Activated T-cell treated with anti-CD3 and anti-CD28 coated beads for 24 hours (primary cell): ENCODE results near the gene FURIN.
"Not testable (repeated sequence)": the region's sequence is repeated elsewhere in the genome, so short reads cannot be mapped to it uniquely, and the experiment has no call there.

Experiments used
- DNase-seq: peaks from one replicate; pipeline ENCODE4 v3.0.0-alpha.2; 2020; ENCODE audit warnings: low read depth

The FURIN gene

DNA sequence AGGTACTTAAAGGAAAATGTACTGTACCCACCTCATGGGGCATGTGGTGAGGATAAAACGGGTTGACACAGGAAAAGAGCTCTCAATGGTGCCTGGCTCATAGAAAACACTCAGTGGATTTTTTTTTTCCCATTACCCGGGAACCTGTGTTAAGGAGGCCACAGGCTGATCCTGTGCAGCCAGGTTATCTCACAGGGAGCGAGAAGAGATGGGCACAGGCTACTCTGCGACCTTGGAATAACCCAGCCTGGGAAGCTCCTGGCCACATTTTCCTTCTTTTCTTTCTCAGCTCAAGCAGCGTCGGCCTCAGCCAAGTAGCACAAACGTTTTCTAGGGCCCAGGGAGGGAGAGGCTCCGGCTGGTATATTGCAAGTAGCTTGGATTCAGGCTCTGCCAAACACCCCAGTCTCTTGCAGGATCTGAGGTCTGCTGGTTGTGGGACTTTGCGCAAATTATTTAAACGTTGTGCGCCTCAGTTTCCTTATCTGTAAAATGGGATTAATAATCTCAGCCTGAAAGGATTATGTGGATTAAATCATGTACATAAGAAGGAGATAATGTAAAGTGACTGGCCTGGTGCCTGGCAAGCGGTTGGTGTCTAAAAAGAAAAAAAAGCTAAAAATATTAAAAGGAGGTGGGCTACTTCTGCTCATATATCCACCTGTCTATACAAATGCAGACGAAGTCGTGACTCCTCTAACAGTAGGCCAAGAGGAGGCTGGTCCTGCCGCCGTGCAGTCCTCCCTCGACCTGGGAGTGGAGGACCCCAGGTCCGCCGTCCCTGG is 2.2 kb downstream of the FURIN start:
- no peak for DNase-seq

DNA sequence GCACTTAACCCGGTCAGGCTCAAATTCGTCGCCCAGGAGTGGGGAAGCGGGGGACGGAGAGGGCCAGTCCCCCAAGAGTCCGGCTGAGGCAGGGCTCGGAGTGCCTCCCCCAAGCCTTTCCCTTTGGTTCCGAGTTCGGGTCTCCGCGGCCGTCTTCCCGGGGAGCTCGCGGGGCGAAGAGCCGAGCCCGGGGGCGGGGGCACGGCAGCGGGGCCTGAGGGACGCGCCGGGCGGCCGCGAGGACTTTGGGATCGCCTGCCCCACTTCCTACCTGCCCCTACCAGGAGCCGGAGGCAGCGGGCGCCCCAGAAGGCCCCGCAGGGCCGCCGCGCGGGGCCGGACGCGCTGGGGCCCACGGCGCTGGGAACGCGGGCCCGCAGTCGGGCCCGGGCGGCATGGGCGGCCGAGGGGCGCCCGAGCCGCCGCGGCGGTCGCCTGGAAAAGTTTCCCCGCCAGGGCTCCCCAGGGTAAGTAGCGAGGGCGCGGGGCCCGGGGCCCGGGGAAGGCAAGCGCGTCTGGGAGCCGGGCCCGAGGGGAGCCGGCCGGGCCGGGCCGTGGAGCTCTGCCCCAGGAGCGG is 2.8 kb downstream of the FURIN start:
- DNase-seq, result no peak

DNA sequence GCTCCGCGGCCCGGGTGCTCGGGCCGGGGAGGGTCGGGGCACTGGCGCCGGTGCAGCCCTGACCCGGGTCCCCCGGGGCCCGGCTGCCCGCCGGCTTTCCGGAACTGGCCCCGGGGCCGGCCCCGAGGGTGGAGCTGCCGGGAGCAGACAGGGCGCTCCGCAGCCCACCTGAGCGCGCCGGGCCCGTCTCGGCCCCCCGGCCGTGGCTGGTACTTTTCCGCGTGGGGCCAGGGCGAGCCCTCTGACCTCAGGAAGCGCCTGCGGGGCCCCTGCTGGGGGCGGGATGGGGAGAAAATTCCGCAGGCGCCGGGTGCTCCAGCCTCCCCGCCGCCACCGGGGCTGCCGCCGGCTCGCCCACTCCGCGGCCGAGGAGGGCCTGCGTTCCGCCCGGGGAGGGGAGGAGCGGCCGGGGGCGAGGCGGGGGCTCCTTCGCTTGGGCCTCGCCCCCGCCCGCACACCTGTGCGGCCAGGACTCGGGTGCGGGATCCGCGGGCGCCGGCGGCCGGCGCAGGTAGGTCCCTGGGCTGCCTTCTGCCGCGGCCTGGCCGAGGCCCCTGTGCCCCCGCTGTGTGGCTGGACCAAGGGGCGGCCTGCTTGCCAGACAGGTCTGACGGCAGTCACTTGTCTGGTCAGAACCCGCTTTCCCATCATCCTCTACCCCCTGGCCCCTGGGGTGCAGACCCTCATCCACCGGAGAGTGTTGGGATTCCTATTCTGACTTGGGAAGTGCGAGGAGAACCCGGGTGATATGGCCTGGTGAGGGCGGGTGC is 3.5 kb downstream of the FURIN start:
- DNase-seq, result no peak

DNA sequence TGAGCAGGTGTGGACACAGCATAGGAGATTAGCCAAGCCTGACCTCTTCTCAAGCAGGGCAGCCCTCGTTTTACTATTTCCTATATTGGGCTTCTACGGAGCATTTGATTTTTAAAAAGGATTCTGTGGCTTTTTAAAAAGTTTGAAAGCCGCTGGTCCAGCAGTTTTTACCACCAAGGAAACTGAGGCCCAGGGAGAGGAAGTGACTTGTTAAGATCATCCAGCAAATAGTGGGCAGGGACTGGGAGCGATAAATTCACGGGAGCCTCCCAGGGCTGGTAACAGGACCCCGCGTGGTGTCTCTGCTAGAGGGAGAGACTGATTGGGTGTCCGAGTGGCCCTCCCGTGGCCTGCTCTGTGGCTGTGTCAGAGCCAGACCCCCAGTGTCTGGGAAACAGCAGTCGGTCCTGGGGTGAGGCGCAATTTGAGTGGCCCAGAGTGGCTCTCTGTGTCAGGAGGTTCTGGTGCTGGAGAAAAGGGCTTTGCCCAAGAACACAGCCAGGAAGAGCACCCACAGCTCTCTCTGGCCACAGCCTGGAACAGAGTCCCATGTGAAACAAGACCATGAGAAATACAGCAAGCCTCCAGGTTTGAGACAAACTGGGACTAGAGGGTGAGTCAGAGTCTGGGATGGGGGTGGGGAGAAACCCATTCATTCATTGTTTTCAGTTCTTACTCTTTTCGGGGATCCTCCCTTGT is 4.2 kb downstream of the FURIN start:
- peak; percentile 65 for DNase-seq

DNA sequence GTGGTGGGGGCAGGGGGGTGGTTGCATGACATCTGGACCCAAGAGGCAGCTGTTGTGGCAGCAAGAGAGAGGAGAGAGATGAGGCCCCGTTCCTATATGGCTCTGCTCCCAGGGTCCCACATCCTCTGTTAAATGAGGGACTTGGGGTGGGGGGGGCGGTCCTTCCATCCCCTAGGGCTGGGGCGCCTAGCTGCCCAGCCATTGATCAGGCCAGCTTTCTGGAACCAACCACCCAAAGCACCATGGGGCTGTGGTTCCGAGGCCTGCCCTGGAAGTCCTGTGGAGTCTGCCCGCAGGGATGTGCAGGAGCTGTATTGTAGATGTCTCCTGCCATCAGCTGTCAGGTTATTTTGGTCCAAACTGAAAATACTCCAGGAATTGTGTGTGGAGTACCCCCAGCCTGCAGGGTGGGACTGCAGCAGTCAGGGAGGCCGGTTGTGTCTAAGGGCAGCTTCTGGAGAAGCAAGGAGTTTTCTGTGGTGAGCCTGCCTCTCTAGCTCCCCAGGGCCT is 5.2 kb downstream of the FURIN start:
- DNase-seq, result no peak

DNA sequence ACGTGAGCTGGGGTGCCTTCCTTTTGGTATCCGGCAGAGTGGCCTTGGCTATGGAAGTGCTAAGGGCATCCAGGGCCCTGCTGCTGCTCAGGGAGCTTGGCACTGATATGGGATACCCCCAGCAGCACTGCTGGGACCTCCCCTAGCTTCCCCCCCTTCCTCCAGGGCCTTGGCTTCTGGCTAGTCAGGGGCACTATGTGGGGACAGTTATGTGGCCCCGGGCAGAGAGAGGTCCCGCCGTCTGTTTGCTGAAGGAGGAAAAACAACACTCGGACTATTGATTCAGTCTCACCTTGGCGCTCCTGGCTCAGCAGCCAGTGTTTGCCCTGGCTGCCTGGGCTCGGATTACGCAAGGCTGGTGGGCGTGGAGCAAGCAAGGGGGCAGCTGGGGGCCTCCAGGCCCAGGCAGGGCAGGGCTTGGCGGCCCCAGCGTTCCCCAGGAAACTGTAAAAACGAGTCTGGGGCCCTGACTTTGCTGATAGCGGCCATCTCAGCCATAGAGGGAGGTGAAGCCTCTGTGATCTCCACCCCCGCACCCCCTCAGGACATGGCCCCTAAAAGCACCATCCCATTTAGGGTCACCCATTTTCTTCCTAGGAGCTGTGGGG is 5.7 kb downstream of the FURIN start:
- DNase-seq, result no peak

DNA sequence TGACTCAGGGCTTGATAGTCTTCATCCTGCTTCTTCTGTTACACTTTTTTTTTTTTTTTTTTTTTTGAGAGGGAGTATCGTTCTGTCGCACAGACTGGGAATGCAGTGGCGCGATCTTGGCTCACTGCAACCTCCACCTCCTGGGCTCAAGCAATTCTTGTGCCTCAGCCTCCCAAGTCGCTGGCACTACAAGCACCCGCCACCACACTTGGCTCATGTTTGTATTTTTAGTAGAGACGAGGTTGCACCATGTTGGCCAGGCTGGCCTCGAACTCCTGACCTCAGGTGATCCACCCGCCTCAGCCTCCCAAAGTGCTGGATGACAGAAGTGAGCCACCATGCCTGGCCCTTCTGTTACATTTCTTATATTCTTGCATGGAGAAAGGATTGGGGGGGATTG is 6.6 kb downstream of the FURIN start:
- DNase-seq, result not testable (repeated sequence)

DNA sequence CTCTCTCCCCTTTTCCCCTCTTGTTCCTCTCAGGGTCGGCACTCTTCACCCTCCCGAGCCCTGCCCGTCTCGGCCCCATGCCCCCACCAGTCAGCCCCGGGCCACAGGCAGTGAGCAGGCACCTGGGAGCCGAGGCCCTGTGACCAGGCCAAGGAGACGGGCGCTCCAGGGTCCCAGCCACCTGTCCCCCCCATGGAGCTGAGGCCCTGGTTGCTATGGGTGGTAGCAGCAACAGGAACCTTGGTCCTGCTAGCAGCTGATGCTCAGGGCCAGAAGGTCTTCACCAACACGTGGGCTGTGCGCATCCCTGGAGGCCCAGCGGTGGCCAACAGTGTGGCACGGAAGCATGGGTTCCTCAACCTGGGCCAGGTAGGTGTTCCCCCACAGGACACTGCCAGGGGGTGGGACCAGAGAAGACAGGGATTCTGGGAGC is 7.2 kb downstream of the FURIN start:
- DNase-seq, result no peak

DNA sequence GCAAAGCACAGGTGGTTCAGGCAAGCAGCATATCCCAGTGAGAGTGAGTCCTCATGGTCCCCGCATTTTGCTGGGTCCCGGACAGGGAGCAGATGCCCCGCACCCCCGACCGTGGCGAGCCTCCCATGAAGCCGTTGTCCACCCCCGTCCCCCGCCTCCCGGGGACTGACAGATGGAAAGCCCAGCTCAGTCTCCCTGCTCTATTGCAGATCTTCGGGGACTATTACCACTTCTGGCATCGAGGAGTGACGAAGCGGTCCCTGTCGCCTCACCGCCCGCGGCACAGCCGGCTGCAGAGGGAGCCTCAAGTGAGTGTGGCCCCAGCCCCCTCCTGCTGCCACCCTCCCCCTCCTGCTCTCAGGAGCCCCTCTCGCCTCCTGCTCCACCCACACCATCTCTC is 7.7 kb downstream of the FURIN start:
- no peak for DNase-seq

DNA sequence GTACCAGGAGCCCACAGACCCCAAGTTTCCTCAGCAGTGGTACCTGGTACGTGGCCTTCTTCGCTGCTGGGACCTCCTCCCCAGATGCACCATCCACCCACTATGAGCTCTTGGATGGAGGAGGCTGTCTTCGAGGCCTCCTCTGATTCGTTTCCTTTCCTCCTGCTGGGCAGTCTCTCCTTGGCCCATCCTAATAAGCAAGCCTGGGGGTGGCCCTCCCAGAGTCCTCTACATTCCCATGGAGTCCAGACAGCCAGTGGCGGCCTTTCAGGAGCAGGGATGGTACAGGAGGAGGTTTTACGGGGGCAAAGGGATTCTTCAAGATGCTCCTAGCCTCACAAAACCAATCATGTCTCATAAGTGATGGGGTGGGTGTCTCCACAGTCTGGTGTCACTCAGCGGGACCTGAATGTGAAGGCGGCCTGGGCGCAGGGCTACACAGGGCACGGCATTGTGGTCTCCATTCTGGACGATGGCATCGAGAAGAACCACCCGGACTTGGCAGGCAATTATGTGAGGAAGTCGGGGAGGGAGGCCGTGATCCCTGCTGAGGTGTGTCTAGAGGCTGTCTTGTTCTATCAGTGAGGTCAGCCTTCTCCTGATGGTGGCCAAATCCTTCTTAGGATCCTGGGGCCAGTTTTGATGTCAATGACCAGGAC is 8.3 kb downstream of the FURIN start:
- no peak for DNase-seq

DNA sequence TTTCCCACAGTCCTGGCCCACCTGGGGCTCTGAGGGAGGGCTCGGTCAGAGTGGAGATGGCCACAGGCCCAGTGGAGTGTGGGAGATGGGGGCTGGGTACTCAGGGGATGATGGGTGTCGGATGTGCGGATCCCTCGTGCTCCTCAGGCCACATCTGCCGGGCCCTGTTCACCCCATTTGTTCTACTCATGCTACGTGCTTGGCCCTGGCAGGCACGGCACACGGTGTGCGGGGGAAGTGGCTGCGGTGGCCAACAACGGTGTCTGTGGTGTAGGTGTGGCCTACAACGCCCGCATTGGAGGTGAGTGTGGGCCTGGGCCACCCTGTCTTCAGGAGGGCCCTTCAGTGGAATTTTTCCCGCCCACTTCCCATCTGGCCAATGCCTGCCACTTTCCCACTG is 8.9 kb downstream of the FURIN start:
- no peak for DNase-seq

DNA sequence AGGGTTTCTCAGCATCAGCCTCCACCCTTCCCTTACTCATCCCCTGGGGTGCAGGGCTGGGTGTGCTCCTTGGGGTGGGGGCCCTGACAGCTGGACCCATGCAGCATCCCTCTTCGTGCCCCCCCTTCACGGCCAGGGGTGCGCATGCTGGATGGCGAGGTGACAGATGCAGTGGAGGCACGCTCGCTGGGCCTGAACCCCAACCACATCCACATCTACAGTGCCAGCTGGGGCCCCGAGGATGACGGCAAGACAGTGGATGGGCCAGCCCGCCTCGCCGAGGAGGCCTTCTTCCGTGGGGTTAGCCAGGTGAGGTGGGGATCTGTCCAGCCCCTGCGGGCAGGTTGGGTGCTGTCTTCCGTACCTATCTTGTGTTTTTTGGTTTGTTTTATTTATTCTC is 9.6 kb downstream of the FURIN start:
- no peak for DNase-seq

DNA sequence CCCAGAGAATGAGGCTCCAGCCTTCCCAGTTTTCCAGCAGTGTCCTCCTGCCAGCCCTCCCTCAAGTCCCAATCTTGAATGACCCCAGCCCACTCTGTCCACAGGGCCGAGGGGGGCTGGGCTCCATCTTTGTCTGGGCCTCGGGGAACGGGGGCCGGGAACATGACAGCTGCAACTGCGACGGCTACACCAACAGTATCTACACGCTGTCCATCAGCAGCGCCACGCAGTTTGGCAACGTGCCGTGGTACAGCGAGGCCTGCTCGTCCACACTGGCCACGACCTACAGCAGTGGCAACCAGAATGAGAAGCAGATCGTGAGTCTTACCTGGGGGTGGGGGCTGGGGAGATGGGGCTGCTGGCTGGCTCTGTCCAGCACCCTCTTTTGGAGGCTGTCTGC is 10.3 kb downstream of the FURIN start:
- DNase-seq, result no peak

DNA sequence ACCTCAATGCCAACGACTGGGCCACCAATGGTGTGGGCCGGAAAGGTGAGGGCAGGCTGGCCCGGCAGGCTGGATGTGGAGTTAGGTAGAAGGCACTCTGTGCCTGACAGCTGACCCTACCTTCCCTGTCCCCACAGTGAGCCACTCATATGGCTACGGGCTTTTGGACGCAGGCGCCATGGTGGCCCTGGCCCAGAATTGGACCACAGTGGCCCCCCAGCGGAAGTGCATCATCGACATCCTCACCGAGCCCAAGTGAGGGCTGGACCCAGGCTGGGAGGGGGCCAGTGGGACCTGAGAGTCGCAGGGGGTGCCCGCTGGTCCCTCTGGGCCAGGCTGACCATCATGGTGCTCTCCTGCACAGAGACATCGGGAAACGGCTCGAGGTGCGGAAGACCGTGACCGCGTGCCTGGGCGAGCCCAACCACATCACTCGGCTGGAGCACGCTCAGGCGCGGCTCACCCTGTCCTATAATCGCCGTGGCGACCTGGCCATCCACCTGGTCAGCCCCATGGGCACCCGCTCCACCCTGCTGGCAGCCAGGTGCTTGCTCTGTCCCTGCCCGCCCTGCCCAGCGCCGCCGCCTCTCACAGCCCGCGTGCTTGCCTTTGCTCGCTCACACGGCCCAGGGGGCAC is 11.5 kb downstream of the FURIN start:
- DNase-seq, result no peak

DNA sequence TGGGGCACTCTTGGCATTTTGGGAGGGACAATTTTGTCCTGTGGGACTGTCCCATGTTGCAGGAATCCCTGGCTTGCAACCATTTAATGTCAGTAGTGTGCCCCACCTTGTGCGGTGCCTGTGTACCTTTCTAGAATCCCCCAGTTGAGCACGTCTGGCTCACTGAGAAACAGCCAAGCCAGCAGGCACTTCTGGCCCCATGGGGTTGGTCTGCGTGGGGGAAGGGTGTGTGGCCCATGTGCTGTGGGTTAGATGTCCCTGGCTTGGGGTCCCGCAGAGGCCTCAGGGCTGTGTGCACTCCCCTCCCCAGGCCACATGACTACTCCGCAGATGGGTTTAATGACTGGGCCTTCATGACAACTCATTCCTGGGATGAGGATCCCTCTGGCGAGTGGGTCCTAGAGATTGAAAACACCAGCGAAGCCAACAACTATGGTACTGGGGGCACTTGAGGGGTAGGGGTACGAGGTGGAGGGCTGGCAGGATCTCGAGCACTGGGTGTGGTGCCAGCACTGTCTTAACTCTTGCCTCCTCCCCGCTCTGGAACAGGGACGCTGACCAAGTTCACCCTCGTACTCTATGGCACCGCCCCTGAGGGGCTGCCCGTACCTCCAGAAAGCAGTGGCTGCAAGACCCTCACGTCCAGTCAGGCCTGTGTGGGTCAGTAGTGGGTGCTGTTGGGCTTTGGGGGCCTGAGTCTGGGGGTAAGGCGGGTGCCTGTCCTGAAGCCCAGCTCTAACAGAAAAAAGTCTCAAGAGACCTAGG is 12.2 kb downstream of the FURIN start:
- no peak for DNase-seq

DNA sequence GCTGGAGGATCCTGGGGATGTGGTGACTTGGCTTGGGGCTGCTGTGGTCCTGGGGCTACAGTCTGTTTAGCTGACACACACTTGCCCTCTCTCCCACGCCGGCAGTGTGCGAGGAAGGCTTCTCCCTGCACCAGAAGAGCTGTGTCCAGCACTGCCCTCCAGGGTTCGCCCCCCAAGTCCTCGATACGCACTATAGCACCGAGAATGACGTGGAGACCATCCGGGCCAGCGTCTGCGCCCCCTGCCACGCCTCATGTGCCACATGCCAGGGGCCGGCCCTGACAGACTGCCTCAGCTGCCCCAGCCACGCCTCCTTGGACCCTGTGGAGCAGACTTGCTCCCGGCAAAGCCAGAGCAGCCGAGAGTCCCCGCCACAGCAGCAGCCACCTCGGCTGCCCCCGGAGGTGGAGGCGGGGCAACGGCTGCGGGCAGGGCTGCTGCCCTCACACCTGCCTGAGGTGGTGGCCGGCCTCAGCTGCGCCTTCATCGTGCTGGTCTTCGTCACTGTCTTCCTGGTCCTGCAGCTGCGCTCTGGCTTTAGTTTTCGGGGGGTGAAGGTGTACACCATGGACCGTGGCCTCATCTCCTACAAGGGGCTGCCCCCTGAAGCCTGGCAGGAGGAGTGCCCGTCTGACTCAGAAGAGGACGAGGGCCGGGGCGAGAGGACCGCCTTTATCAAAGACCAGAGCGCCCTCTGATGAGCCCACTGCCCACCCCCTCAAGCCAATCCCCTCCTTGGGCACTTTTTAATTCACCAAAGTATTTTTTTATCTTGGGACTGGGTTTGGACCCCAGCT is 13.0 kb downstream of the FURIN start:
- DNase-seq, result no peak

DNA sequence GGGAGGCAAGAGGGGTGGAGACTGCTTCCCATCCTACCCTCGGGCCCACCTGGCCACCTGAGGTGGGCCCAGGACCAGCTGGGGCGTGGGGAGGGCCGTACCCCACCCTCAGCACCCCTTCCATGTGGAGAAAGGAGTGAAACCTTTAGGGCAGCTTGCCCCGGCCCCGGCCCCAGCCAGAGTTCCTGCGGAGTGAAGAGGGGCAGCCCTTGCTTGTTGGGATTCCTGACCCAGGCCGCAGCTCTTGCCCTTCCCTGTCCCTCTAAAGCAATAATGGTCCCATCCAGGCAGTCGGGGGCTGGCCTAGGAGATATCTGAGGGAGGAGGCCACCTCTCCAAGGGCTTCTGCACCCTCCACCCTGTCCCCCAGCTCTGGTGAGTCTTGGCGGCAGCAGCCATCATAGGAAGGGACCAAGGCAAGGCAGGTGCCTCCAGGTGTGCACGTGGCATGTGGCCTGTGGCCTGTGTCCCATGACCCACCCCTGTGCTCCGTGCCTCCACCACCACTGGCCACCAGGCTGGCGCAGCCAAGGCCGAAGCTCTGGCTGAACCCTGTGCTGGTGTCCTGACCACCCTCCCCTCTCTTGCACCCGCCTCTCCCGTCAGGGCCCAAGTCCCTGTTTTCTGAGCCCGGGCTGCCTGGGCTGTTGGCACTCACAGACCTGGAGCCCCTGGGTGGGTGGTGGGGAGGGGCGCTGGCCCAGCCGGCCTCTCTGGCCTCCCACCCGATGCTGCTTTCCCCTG is 13.8 kb downstream of the FURIN start:
- DNase-seq, result no peak

DNA sequence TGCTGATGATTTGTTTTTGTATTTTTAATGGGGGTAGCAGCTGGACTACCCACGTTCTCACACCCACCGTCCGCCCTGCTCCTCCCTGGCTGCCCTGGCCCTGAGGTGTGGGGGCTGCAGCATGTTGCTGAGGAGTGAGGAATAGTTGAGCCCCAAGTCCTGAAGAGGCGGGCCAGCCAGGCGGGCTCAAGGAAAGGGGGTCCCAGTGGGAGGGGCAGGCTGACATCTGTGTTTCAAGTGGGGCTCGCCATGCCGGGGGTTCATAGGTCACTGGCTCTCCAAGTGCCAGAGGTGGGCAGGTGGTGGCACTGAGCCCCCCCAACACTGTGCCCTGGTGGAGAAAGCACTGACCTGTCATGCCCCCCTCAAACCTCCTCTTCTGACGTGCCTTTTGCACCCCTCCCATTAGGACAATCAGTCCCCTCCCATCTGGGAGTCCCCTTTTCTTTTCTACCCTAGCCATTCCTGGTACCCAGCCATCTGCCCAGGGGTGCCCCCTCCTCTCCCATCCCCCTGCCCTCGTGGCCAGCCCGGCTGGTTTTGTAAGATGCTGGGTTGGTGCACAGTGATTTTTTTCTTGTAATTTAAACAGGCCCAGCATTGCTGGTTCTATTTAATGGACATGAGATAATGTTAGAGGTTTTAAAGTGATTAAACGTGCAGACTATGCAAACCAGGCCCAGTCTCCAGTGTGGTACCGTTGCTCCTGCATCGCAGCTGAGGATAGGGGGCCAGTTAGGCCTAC is 14.6 kb downstream of the FURIN start:
- no peak for DNase-seq
